ENCODE measurements around the gene AOPEP. TPM values are rescaled to one million over a fixed set of nuclear protein-coding genes. Genes with fewer than 3 reads are reported as not detected.

Gene AOPEP
- total RNA-seq, 1 experiment from 2014 or later: 55.5 TPM

DNA sequence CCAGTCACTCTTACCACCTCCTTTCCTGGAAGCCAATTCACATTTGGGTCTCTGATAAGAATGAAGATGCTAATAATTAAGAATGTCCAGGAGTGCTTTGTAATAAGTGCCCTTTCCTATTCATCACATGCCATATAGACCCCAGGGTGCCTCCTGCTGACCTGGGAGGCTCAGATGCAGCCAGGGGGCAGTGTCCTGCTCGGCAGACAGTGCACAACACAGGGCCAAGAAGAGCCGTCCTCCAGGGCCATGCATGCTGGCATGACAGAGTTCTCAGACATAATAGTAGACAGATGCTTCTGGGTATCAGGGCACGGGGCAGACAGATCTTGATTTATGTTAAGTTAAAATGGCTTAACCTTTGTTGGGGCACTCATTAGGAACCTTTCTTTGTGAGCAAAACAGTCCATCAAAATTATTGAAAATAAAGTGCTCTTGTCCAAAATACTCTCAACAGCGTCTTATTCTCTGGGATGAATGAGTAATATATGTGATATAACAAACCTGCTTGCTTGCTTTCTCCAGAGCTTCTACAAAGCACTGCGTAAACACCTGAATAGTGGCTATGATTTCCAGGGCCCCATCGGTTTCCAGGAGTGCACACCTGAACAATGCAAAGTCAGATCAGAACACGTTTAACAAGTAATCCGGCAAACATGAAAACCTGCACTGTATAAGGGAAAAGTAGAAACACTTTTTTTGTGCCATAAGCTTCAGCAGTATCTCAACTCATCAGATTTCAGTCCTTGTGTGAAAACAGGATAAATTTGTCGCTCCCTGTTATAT, 398.3 kb downstream of the AOPEP start:
- DNase-seq (ENCODE audit: low read depth): no peak
- in situ Hi-C loops (cut with HindIII; ENCODE audit: low pct_unique_long_range_greater_than_20kb, low sequenced_read_pairs): no loop called here

DNA sequence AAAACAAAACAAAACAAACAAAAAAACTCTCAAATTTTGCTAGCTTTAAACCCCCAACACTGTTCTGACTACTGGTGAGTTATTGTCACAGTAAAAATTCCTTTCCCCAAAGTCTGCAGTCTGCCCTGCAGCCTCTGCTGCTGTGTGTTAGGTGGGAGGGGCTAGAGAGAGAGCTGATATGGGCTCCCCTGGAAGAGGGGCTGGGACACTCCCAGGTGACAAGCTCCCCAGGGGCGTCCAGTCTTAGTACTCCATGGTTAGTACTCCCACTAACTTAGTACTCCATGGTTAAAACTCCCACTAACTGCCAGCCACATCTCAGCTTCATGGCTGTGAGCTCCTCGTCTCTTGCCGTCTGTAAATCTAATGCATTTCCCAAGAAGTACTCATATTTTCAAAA, 399.2 kb downstream of the AOPEP start:
- no peak for DNase-seq (ENCODE audit: low read depth)
- in situ Hi-C loops (cut with HindIII; ENCODE audit: low pct_unique_long_range_greater_than_20kb, low sequenced_read_pairs): no loop called here

DNA sequence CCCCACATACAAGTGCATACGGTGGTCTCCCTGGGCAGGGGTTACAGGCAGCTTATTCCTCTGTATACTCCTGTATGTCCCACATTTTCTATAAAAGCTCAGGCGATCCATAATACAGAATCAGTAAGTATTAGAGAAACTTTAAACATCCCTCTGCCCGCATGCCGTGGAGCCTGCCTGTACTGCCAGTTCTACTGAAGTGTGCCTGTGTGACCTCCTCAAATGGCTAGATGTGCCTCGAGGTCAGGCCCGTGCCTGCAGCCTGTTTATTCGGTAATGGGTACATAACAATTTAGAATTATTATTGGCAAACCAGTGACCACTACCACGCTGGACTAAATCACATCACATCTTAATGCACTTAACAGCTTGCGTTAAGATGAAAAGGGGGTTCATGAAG, 400.2 kb downstream of the AOPEP start:
- DNase-seq (ENCODE audit: low read depth): no peak
- in situ Hi-C loops (cut with HindIII; ENCODE audit: low pct_unique_long_range_greater_than_20kb, low sequenced_read_pairs): no loop called here

DNA sequence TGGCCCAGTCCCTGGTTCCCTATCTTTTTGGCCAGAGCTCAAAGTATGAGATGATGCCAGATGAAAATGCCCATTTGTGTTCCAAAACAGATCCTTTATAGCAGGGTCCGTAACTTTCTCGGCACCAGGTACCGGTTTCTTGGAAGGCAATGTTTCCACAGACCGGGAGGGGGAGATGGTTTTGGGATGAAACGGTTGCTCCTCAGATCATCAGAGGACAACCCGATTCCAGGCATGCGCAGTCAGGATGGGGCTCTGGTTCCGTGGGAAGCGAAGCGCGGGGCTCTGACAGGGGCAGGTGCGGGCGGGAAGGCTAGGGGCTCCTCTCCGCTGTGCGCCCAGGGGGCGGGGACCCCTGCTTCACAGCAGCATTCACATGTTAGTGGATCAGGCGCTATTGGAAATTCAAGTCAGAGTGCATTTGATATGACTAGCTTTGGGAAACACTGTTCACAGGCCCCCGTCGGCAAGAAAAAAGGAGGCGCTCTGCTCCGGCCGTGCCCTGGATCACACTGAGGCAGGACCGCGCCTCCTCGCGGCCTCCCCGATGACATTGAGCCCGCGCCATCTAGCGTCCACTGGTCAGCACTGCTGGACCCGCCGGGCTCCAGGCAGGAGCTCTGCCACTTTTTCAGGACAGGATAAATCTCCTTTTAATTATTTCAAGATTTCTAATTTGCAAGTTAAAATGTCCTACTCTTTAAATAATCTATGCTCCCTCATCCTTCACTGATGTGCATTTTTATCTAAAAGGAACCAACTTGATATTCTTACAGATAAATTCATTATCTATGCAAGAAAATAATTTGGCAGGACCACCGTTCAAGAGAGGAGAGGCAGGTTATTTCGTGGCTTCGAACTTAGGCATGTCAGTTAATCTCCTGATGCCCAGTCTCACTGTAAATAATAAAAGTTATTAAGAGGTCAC, 401.0 kb downstream of the AOPEP start:
- in situ Hi-C loops (cut with HindIII; ENCODE audit: low pct_unique_long_range_greater_than_20kb, low sequenced_read_pairs): no loop called here
- peak; percentile 46 for DNase-seq (ENCODE audit: low read depth)

DNA sequence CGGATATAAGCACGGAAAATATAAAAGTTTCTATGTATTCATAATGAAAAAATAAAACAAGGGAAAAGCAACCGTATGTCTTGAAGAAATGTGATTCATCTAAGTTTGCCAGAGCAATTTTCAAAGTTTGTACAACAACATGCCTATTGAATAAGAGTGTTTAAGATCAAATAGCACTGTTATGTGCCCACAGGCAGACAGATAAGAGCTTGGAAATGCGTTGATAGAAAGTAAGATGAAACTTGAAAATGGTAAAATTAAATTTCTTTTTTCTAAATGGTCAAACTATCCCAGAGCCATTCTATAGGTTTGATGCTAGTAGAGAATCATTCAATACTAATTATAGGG, 401.7 kb downstream of the AOPEP start:
- in situ Hi-C loops (cut with HindIII; ENCODE audit: low pct_unique_long_range_greater_than_20kb, low sequenced_read_pairs): no loop called here
- no peak for DNase-seq (ENCODE audit: low read depth)

DNA sequence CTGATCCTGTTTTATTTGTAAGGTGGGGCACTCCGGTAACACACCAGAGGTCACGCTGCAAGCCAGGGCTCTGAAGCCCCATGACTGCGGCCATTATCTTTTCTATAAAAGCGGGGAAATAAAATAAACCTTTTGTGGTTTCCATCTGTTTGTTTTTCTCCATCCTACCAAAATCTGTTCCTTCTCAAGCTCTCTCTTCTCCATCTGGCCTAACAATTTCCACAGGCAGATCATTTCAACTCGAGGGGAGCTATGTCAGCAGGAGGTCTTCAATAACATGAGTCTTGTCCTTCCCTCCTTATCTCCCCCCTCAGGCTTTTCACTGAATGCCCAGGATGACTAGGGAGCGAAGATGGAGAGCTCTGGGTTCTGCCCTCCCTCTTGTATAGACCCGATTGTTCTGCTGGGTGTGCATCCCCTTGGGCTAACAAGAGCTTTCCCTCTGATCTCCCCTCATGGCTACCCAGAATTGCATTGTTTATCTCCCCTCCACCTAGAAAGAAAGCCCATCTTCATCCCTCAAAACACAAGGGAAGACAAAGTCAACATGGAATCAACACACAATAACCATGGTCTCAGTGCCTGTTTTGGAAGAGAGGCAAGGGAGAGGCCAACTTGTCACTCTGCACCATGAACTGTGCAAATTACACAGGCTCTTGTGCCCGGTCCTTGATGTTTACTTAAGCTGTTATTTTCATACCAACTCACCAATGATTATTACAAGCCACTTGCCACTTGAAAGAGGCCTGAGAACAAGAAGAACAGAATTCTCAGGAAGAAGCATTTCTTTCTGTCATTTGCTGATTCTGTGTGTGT, 403.2 kb downstream of the AOPEP start:
- no peak for DNase-seq (ENCODE audit: low read depth)
- in situ Hi-C loops (cut with HindIII; ENCODE audit: low pct_unique_long_range_greater_than_20kb, low sequenced_read_pairs): no loop called here

DNA sequence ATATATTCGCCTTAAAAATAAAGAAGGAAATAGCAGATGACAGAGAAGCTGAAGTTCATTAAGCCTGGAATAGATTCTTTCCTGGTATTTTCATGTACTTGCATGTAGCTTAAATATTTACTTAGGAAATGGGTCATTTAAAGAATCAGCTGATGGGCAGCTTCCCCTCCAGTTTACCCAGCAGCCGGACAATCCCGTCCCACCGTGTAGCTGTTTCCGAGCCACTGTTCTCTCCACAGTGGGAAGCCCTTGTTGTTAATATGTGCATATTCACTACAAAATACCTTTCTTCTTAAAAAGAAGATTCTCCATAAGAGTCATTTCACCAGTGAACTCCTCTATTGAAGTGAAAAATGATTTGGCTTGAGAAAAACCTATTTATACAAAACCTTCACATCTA, 404.0 kb downstream of the AOPEP start:
- no peak for DNase-seq (ENCODE audit: low read depth)
- in situ Hi-C loops (cut with HindIII; ENCODE audit: low pct_unique_long_range_greater_than_20kb, low sequenced_read_pairs): no loop called here

DNA sequence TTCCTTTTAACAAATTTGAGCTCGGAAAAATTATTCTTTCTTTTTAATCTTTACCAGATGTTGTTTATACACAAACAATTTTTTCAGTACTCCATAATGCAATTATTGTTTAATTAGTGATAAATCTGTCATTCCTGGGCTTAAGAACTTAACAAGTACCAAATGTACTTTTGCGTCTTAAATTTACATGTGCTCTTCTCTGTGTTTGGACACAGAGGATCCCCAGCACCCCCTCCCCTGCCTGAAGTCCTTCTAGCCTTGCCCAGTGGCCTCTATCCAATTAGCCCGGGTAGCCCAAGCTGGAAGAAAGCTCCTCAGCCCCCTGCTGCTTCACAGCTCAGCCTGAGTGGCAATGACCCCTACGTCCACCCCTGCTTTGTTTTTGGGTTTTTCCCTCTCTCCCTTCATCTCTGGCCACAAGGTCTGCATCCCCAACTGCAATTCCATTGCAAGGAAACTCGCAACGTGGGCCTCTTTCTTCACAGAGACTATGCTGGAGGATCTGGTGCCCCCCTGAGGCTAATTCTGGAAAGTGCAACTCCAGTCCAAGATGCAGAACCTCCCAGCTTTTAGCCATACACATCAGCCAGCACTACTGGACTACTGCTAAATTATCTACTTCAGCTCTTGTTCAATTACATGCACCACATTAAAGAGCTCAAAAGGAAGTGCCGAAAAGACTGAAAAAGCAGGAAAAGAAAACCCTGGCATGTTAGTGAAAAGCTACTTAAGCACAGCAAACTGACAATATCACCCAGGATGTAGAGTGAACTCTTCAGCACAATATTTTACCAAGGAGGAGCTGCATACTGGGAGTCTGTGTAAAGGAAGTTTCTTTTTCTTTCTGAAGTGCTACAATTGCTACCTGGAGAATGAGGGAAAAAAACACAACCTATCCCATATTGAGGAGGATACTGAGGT, 404.8 kb downstream of the AOPEP start:
- DNase-seq (ENCODE audit: low read depth): peak; percentile 40
- in situ Hi-C loops (cut with HindIII; ENCODE audit: low pct_unique_long_range_greater_than_20kb, low sequenced_read_pairs): no loop called here

DNA sequence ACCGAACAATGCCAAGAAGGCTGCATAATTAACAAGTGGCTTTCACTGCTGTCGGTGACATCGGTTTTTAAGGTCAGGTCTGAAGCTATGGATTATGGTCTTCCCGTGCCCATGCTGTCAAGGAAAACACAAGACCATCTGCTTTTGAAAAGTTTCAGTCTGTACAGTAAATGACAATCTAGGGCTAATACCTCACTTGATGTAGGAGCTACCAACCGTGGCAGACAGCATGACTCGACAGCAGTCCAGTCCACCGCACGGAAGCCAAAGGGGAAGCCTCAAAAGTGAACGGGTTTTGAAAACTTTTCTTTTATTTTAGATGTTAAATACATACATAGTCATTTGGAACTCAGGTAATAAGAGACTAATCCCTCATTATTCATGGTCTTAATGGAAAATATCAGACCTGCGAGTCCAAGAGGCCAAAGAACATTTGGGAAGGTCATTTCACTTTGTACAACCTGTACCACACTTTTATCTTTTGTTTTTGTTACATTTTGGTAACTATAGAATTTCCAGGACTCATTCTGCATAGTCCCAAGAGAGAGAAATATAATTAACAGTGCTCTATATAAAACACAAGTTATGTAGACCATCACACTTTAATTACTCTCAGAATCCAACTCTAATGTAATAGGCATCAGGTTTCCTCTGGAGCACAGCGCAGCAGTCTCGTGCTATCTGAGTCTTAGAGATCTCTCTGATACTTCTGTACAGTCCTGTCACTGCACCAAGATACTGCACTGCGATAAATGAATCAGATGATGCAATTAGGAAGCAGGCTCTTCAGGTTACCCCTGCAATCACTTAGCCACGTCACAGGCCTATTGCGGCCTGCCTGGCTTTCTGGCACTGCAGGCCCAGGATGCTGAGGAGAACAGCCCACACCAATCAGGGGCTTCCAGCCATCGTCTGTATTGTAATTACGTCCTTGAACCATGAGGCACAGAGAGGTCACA, 406.1 kb downstream of the AOPEP start:
- in situ Hi-C loops (cut with HindIII; ENCODE audit: low pct_unique_long_range_greater_than_20kb, low sequenced_read_pairs): no loop called here
- no peak for DNase-seq (ENCODE audit: low read depth)

DNA sequence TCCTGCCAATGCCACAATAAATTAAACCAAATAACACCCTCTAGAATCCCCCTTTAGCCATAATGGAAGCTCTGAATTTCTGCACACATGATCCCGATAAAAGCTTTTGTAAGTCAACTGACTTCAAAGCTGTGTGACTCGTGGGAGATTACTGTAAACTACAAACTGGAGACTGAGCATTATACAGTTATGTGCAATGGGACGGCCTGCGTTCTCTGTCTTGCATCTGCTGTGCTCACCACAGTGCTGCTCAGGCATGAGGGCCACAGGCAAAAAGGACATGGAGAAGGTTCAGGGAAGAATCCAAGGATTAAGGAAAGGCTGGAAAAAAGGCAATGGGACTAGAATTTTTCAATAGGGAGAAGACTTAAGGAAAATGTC, 406.8 kb downstream of the AOPEP start:
- in situ Hi-C loops (cut with HindIII; ENCODE audit: low pct_unique_long_range_greater_than_20kb, low sequenced_read_pairs): no loop called here
- DNase-seq (ENCODE audit: low read depth): no peak

DNA sequence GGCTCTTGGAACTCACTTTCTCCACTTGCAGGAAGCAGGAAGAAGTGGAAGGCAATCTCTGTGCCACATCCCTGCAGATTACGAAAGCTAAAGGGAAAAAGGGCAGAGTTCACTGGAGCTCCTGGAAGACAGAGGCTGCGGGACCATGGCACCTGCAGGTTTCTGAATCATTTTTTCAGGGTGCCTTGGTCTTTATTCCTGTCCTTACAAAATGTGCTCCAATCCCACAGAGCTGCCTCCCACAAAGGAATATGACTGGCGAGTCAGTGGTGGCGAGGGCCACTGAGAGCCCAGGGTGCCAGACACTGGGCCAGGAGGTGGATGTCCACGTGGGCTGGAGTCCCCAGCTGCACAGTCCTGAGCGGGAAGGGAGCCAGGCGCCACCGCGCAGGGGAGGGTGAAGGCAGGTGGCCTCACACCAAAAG, 408.0 kb downstream of the AOPEP start:
- in situ Hi-C loops (cut with HindIII; ENCODE audit: low pct_unique_long_range_greater_than_20kb, low sequenced_read_pairs): no loop called here
- DNase-seq (ENCODE audit: low read depth): no peak

DNA sequence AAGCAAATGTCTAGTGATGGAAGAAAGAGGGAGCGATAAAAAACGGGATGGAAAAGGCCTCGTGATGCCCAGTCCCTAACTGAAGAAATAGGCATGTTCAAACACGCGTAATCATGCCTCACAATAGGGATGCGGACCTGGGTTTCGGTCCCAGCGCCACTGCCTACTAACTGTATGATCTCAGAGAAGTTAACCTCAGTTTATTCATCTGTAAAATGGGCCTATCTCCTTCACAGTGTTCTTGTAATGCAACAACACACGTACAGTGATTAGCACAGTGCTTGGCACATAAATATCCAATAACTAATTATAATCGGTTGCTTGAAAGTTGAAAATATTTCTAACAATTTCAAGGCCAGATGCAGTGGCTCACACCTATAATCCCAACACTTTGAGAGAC, 409.3 kb downstream of the AOPEP start:
- DNase-seq (ENCODE audit: low read depth): no peak
- in situ Hi-C loops (cut with HindIII; ENCODE audit: low pct_unique_long_range_greater_than_20kb, low sequenced_read_pairs): no loop called here

Other genes starting within 250 kb of the AOPEP start
- gene PCAT7, start 171.6 kb upstream of the AOPEP start, total RNA-seq (2014; rRNA removed; shearing (Covaris generic); ENCODE audit: low replicate concordance): 1.4 and 5.8 TPM in 2 replicates
- not detected in 2 replicates for gene FBP2, start 132.9 kb upstream of the AOPEP start, total RNA-seq (2014; rRNA removed; shearing (Covaris generic); ENCODE audit: low replicate concordance)
- gene FBP1, start 87.2 kb upstream of the AOPEP start, total RNA-seq (2014; rRNA removed; shearing (Covaris generic); ENCODE audit: low replicate concordance): not detected in 2 replicates